GM12878 (cell line): ENCODE measurements around the gene MAN2B1. TPM values are rescaled to one million over a fixed set of nuclear protein-coding genes. Genes with fewer than 3 reads are reported as not detected.

Experiments used
- ATAC-seq: fragments of 200-7000 bp; cut with Tn5 transposase; 3 replicates; pipeline ENCODE4 v1.9.1; 2020; ENCODE audit warnings: mild to moderate bottlenecking, moderate library complexity
- BruUV-seq: library from RNA; stranded (reverse); fragments of 400-500 nt; replicated peaks from 2 replicates; lab custom pipeline; 2021; lab: Mats Ljungman, UMichigan
- CTCF ChIA-PET: fragments of 300-600 bp; sonication (Branson Sonifier 250); formaldehyde crosslinking; extraction: SDS; loops from one replicate; lab custom pipeline; 2021; ENCODE audit warnings: inconsistent platforms; lab: Yijun Ruan, JAX
- POLR2A ChIA-PET: fragments of 350-600 bp; formaldehyde crosslinking; extraction: SDS; loops from one replicate; lab custom pipeline; 2021; ENCODE audit warnings: inconsistent platforms; lab: Charles Lee
- RAD21 ChIA-PET: fragments of 300-600 bp; sonication (Branson Sonifier 250); formaldehyde crosslinking; loops from one replicate; lab custom pipeline; 2023; ENCODE audit warnings: antibody characterized with exemption; ENCODE audit not compliant: unreplicated experiment; lab: Charles Lee
- SMC1A ChIA-PET: fragments of 300-600 bp; sonication (Branson Sonifier 250); formaldehyde crosslinking; loops from one replicate; lab custom pipeline; 2023; ENCODE audit not compliant: unreplicated experiment, uncharacterized antibody; lab: Charles Lee
- DNase-seq: peaks from one replicate; pipeline ENCODE4 v3.0.0-alpha.2; 2011; ENCODE audit warnings: low read depth, low spot score
- FAIRE-seq: peaks from 3 replicates; lab custom pipeline; 2011; peaks lifted over from hg19 to GRCh38; lab: Jason Lieb, UNC
- H2AFZ ChIP-seq: 2 replicates; pipeline ENCODE4 v1.6.0; 2011; ENCODE audit warnings: low read depth, low read length, control low read depth; ENCODE audit not compliant: control insufficient read depth
- H3K27ac ChIP-seq: 2 replicates; pipeline ENCODE4 v1.5.1; 2011; ENCODE audit warnings: control low read depth; ENCODE audit not compliant: control insufficient read depth, insufficient read depth
- H3K27me3 ChIP-seq, 2 experiments: replicated peaks in 1 of 2; 2 replicates each; pipeline versions ENCODE4 v1.6.0 to v1.6.1; 2011; ENCODE audit warnings: low read length in 1 of 2; ENCODE audit not compliant: control insufficient read depth in 2 of 2, insufficient read depth in 2 of 2
- H3K36me3 ChIP-seq, 2 experiments: 2 replicates each; pipeline ENCODE4 v1.5.1; 2011; ENCODE audit warnings: low read length in 1 of 2; ENCODE audit not compliant: control insufficient read depth in 2 of 2, insufficient read depth in 2 of 2
- H3K4me1 ChIP-seq: 2 replicates; pipeline ENCODE4 v1.6.1; 2011; ENCODE audit warnings: mild to moderate bottlenecking, low read length, moderate library complexity, mixed read lengths; ENCODE audit not compliant: control insufficient read depth, insufficient read depth
- H3K4me2 ChIP-seq: 2 replicates; pipeline ENCODE4 v1.6.0; 2011; ENCODE audit warnings: control low read depth; ENCODE audit not compliant: control insufficient read depth, insufficient read depth
- H3K4me3 ChIP-seq: fragments of 200-600 bp; sonication (generic); 2 replicates; pipeline ENCODE4 v1.5.1; 2016
- H3K79me2 ChIP-seq: 2 replicates; pipeline ENCODE4 v1.6.0; 2011; ENCODE audit warnings: low read length; ENCODE audit not compliant: control insufficient read depth, insufficient read depth
- H3K9ac ChIP-seq: 2 replicates; pipeline ENCODE4 v1.8.0; 2011; ENCODE audit warnings: low read length, control low read depth, mixed read lengths; ENCODE audit not compliant: control insufficient read depth, insufficient read depth
- H3K9me3 ChIP-seq: replicated peaks from 3 replicates; pipeline ENCODE4 v1.5.1; 2011; ENCODE audit warnings: mild to moderate bottlenecking, low read length; ENCODE audit not compliant: control insufficient read depth, insufficient read depth
- H4K20me1 ChIP-seq: 2 replicates; pipeline ENCODE4 v1.6.0; 2011; ENCODE audit not compliant: control insufficient read depth, insufficient read depth
- IKZF1 ChIP-seq: fragments of 450-650 bp; conservative IDR thresholded peaks from 2 replicates; pipeline ENCODE4 v1.6.1; 2017; ENCODE audit warnings: antibody characterized with exemption, mild to moderate bottlenecking
- SIN3A ChIP-seq: IDR thresholded peaks from 2 replicates; pipeline ENCODE4 v1.6.1; 2012; ENCODE audit warnings: low read depth, low read length, improper control_type of control experiment
- SKIL ChIP-seq: fragments of 450-650 bp; IDR thresholded peaks from 2 replicates; pipeline ENCODE4 v1.6.1; 2017; ENCODE audit warnings: mild to moderate bottlenecking, low read depth, inconsistent platforms; ENCODE audit not compliant: poor library complexity, severe bottlenecking
- STAT1 ChIP-seq: fragments of 450-650 bp; conservative IDR thresholded peaks from 2 replicates; pipeline ENCODE4 v1.6.1; 2014; ENCODE audit warnings: antibody characterized with exemption, mild to moderate bottlenecking
- TAF1 ChIP-seq: IDR thresholded peaks from 2 replicates; pipeline ENCODE4 v1.6.1; 2011; ENCODE audit warnings: mild to moderate bottlenecking, low read depth, low read length, borderline replicate concordance
- ZBTB33 ChIP-seq: fragments of 450-650 bp; IDR thresholded peaks from 2 replicates; pipeline ENCODE4 v1.6.1; 2017; ENCODE audit warnings: mild to moderate bottlenecking
- WGBS: methylation state at CpG from one replicate; pipeline ENCODE4 v1.1.6; 2016; ENCODE audit warnings: low lambda C conversion rate; ENCODE audit not compliant: insufficient replicate concordance, insufficient coverage; ENCODE audit errors: missing lambda C conversion rate; 5-methylcytosine and 5-hydroxymethylcytosine counted together
- in situ Hi-C: fragments of 300-500 bp; cut with MboI; formaldehyde crosslinking; loops from 9 replicates; pipeline ENCODE4 v1.14.3; 2018; ENCODE audit warnings: mixed read lengths
- intact Hi-C: fragments of 100-400 bp; cut with micrococcal nuclease; formaldehyde crosslinking; loops from one replicate; pipeline ENCODE4 v1.14.2; 2022; ENCODE audit not compliant: unreplicated experiment
- polyA plus RNA-seq, 11 experiments: library from polyadenylated mRNA; depleted of rRNA in 4 of 11; unstranded in 6 of 11; stranded (reverse) in 5 of 11; fragments of >200 nt; fragmentation: Nextera tagmentation in 4 of 11; fragmentation: Illumina TruSeq in 1 of 11; extraction: Ambion mirVana in 4 of 11; extraction: Trizol in 1 of 11; gene quantifications; 1 replicate in 1 of 11; 2 replicates in 10 of 11; pipeline versions ENCODE4 v1.2.1 to v1.2.3, GENCODE V29; 2011 to 2016; ENCODE audit warnings: inconsistent platforms in 2 of 11, missing spikeins in 2 of 11, low read depth in 1 of 11
- total RNA-seq, 4 experiments: library from RNA; depleted of rRNA in 3 of 4; stranded (reverse); fragments of >200 nt in 3 of 4; fragmentation: Illumina TruSeq in 1 of 4; extraction: Trizol in 1 of 4; gene quantifications; 2 replicates each; pipeline versions ENCODE4 v1.2.1 to v1.2.3, GENCODE V29; 2013 to 2021

Gene MAN2B1
- total and polyA plus RNA-seq, 10 of the 15 experiments (the other 5 are each of a cell fraction or from before 2014, with no cell fraction given): 7.6 to 224 (median 81.4) TPM

- in situ Hi-C loops: no loop called here
- peaks cover 12% of the 10 kb centered on the region for H3K4me1 ChIP-seq
- H2AFZ ChIP-seq: no peak overlapping the region
- H3K4me3 ChIP-seq: no peak overlapping the region
- no peak for FAIRE-seq
- ChIA-PET SMC1A (no interaction called here), CTCF (no interaction called here), POLR2A (interaction anchor here (0.6 to 1.1 kb wide), 3 partner anchors 9 to 265 kb away, joined by 3 to 8 read pairs (median 4); no protein-coding TSS in a partner anchor), RAD21 (interaction anchor here (0.7 kb wide), 2 partner anchors 45 to 1050 kb away, joined by 4 read pairs; no protein-coding TSS in a partner anchor)
- WGBS: 72% methylated on average over 2 of the region's 4 CpGs
- TSS peak; percentile 3 for BruUV-seq
- intact Hi-C loops: no loop called here
- H3K27me3 ChIP-seq: no peaks in the 10 kb centered on the region
- H4K20me1 ChIP-seq: 0 out of 2 replicates have a peak, but pooled peaks cover 3% of the 10 kb centered on the region
- ATAC-seq: no peak
- H3K79me2 ChIP-seq: peaks cover 59% of the 10 kb centered on the region
- peaks cover 8% of the 10 kb centered on the region for H3K9me3 ChIP-seq
- no peak for DNase-seq
- TF ChIP-seq SKIL (no peak), STAT1 (no peak), IKZF1 (no peak), TAF1 (no peak), SIN3A (no peak), ZBTB33 (no peak)
- peaks cover 0 to 2% of the 10 kb centered on the region in 2 experiments; a peak in 2 of 4 replicates for H3K36me3 ChIP-seq
- no peak overlapping the region for H3K27ac ChIP-seq
- no peak overlapping the region; the same call in 1 of the 2 replicates for H3K4me2 ChIP-seq
- H3K9ac ChIP-seq: no peak overlapping the region
Observed at GRCh38 chr19:12617646-12618045, 48.9 kb downstream of the MAN2B1 start.
